ENCODE results near the gene PPT1. TPM values are rescaled to one million over a fixed set of nuclear protein-coding genes. Genes with fewer than 3 reads are reported as not detected.

The PPT1 gene
- total RNA-seq, result 30.1 and 38.8 TPM in 2 replicates

DNA sequence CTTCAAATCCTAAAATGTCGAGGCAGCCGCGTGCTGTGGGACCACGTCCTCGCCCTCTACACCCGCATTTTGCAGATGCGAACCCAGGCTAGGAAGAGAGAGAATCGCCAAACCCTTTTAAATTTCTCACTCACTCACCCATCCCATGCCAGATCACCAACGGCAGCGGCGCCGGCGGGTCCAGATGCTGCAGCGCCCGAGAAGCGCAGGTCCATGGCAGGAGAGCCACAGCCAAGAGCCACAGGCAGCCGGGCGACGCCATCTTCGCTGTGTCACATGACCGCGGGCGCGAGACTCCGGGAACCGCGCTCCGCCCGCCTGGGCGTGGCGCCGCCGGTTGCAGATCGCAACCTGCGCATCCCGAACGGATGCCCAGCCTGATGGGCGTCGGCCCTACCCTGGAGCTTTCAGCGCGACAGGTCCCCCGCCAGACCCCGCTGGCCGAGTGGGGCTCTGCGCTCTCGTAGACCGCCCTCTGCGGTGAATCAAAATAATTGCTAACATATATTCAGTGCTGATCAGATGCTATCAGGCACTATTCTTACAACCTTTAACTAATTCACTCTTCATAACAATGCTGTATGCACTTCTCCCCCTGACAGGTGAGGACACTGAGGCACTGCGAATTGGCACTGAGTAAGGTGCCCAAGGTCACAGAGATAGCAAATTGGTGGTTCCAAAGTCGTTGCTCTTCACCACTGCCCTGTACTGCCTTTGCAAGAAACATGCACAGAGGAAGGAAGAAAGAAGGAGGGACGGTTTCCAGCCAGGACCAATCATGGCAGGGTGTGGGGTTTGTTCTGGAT is at the start of gene PPT1:
TSS of gene PPT1 (minus strand) at position 276 of the 806 bp plus-strand sequence. CDS start at position 262, 14 bp downstream.

DNA sequence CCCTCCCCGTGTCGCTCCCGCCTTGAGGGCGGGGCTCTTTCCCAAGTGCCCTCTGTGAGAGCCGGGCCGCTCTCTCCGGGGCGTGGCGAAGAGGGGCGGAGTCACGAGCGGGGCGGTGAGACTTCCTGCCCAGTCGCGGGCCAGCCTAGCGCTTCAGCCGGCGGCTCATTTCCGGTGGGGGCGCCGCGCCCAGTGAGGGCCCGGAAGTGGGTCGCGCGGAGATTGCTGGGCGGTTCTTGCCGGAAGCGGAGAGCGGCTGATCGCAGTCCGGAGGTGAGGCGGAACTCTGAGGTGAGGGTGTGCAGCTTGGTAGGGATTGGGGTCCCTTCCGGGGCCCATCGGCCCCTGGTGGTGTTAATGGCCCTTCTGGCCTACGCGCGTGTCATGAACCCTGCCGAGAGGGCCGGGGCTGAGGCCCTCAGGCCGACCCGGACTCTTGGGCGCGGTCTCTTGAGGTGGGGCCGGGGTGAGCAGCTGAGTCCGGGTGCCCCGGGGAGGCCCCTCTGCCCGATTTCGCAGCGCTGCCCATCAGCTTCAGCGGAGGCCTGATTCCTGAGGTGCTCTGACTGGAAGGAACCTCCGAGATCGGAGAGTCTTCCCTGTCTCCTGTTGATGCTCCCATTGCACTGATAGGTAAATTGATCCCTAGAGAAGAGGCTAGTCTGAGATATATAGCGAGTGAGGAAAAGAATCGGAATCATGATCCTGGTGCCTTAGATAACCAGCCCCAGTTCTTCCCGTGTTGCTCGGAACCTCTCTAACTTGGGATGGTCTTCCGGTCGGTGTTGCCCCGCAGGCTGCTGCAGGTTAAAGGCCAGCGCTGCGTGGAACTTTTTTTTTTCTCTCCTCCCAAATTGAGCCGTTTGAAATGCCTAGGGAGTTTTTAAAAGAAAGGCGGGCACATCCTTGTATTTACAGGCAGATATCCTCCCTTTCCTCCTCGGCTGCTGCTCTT is 56.3 kb downstream of the PPT1 start, which contains the start of gene CAP1:
TSS of gene CAP1 (plus strand) at position 219 of the 955 bp plus-strand sequence. CDS start 18,618 bp downstream, outside the sequence.

Other genes with a start within 250 kb of the PPT1 start
- gene TRIT1, start 213.7 kb downstream of the PPT1 start, total RNA-seq, result 16.2 and 31.2 TPM in 2 replicates
- gene MYCL, start 195.3 kb downstream of the PPT1 start, total RNA-seq, result 0.16 TPM in 1 of 2 replicates, not detected in the other
- gene MFSD2A, start 142.1 kb downstream of the PPT1 start, total RNA-seq, result 5.2 and 10.5 TPM in 2 replicates
- 427 and 489 TPM in 2 replicates for gene CAP1, start 56.5 kb downstream of the PPT1 start, total RNA-seq
- gene RLF, start 64.1 kb upstream of the PPT1 start, total RNA-seq, result 28.9 and 34.4 TPM in 2 replicates
- gene TMCO2, start 150.7 kb upstream of the PPT1 start, total RNA-seq, result not detected in 2 replicates
- gene ZMPSTE24, start 161.0 kb upstream of the PPT1 start, total RNA-seq, result 63.0 and 68.7 TPM in 2 replicates
- gene COL9A2, start 220.0 kb upstream of the PPT1 start, total RNA-seq, result 2.7 and 4.4 TPM in 2 replicates

Data from hair follicle dermal papilla cell (primary cell).